Astrocyte (in vitro differentiated cells and primary cell): Measurements from ENCODE around the gene RHOB. TPM values are rescaled to one million over a fixed set of nuclear protein-coding genes. Genes with fewer than 3 reads are reported as not detected.

Experiments used
- DNase-seq: peaks from one replicate; pipeline ENCODE4 v3.0.0-alpha.2; 2010; ENCODE audit warnings: low read depth
- FAIRE-seq: peaks from 2 replicates; lab custom pipeline; 2011; peaks lifted over from hg19 to GRCh38; lab: Jason Lieb, UNC
- H2AFZ ChIP-seq: 2 replicates; pipeline ENCODE4 v1.6.0; 2012; ENCODE audit warnings: low read depth, low read length, inconsistent platforms
- H3K27ac ChIP-seq: 2 replicates; pipeline ENCODE4 v1.5.1; 2011; ENCODE audit warnings: low read depth, low read length, inconsistent platforms
- H3K27me3 ChIP-seq: 2 replicates; pipeline ENCODE4 v1.6.0; 2011; ENCODE audit warnings: low read length, inconsistent platforms; ENCODE audit not compliant: insufficient read depth
- H3K36me3 ChIP-seq: 2 replicates; pipeline ENCODE4 v1.5.1; 2011; ENCODE audit warnings: low read length, inconsistent platforms; ENCODE audit not compliant: insufficient read depth
- H3K4me1 ChIP-seq: 2 replicates; pipeline ENCODE4 v1.5.1; 2011; ENCODE audit warnings: low read length, inconsistent platforms; ENCODE audit not compliant: insufficient read depth
- H3K4me2 ChIP-seq: 2 replicates; pipeline ENCODE4 v1.6.0; 2012; ENCODE audit warnings: low read length, inconsistent platforms
- H3K4me3 ChIP-seq: 2 replicates; pipeline ENCODE4 v1.5.1; 2011; ENCODE audit warnings: low read depth, mild to moderate bottlenecking, low read length, inconsistent platforms; ENCODE audit not compliant: insufficient read depth
- H3K79me2 ChIP-seq: 2 replicates; pipeline ENCODE4 v1.6.0; 2012; ENCODE audit warnings: mild to moderate bottlenecking, low read length, inconsistent platforms; ENCODE audit not compliant: insufficient read depth
- H3K9ac ChIP-seq: 2 replicates; pipeline ENCODE4 v1.6.0; 2012; ENCODE audit warnings: mild to moderate bottlenecking, low read length, inconsistent platforms
- H3K9me3 ChIP-seq: 2 replicates; pipeline ENCODE4 v1.5.1; 2012; ENCODE audit warnings: low read depth, mild to moderate bottlenecking, low read length, inconsistent platforms; ENCODE audit not compliant: insufficient read depth
- H4K20me1 ChIP-seq: 2 replicates; pipeline ENCODE4 v1.6.0; 2012; ENCODE audit warnings: low read length, inconsistent platforms; ENCODE audit not compliant: insufficient read depth
- H3K27ac Mint-ChIP-seq: one replicate; pipeline ENCODE4 v1.8.0; 2021; ENCODE audit warnings: mild to moderate bottlenecking, mixed read lengths; ENCODE audit not compliant: unreplicated experiment
- H3K27me3 Mint-ChIP-seq: one replicate; pipeline ENCODE4 v1.8.0; 2021; ENCODE audit warnings: low read depth, mixed read lengths; ENCODE audit not compliant: unreplicated experiment
- H3K36me3 Mint-ChIP-seq: one replicate; pipeline ENCODE4 v1.8.0; 2021; ENCODE audit warnings: low read depth, mixed read lengths; ENCODE audit not compliant: unreplicated experiment
- H3K4me1 Mint-ChIP-seq: one replicate; pipeline ENCODE4 v1.8.0; 2021; ENCODE audit warnings: low read depth, mixed read lengths; ENCODE audit not compliant: unreplicated experiment
- H3K4me3 Mint-ChIP-seq: one replicate; pipeline ENCODE4 v1.8.0; 2021; ENCODE audit warnings: mild to moderate bottlenecking, moderate library complexity, mixed read lengths; ENCODE audit not compliant: unreplicated experiment
- H3K9me3 Mint-ChIP-seq: one replicate; pipeline ENCODE4 v1.8.0; 2021; ENCODE audit warnings: mild to moderate bottlenecking, mixed read lengths; ENCODE audit not compliant: unreplicated experiment
- EZH2 ChIP-seq: IDR thresholded peaks from 2 replicates; pipeline ENCODE4 v1.6.1; 2012; ENCODE audit warnings: mild to moderate bottlenecking, low read length, inconsistent platforms; ENCODE audit not compliant: insufficient read depth
- total RNA-seq: library from RNA; stranded (reverse); gene quantifications from 2 replicates; pipeline ENCODE4 v1.2.1, GENCODE V29; 2021
- TF ChIP-seq, protein P1 (sequence below): IDR thresholded peaks from 2 replicates; pipeline ENCODE4 v1.5.1; 2011; ENCODE audit warnings: low read depth, mild to moderate bottlenecking, inconsistent platforms, low read length, moderate library complexity; ENCODE audit not compliant: insufficient read depth

Gene RHOB
- total RNA-seq, 1 donor from 2014 or later, result 161 TPM

DNA sequence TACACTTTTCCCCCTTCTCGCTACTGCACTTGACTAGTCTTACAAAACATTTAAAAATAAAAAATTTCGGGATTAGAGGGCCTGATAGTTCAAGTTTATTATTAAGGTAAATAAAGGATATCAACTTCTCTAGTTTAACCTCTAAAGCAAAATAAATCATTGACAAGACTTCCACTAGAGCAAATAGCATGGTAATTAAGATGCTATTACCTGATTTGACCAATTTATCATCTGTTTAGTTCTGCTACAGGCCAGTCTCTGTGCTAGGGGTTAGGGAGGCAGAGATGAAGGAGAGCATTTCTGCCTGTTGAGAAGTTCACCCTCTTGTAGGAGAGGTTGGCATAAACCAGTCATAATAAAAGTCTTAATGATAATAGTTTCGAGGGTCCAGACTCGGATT, 34.0 kb downstream of the RHOB start:
- H3K9me3 ChIP-seq, result no peaks in the 10 kb centered on the region
- no peaks in the 10 kb centered on the region for H3K36me3 ChIP-seq
- no peak for TF ChIP-seq EZH2
- TF ChIP-seq, protein P1, sequence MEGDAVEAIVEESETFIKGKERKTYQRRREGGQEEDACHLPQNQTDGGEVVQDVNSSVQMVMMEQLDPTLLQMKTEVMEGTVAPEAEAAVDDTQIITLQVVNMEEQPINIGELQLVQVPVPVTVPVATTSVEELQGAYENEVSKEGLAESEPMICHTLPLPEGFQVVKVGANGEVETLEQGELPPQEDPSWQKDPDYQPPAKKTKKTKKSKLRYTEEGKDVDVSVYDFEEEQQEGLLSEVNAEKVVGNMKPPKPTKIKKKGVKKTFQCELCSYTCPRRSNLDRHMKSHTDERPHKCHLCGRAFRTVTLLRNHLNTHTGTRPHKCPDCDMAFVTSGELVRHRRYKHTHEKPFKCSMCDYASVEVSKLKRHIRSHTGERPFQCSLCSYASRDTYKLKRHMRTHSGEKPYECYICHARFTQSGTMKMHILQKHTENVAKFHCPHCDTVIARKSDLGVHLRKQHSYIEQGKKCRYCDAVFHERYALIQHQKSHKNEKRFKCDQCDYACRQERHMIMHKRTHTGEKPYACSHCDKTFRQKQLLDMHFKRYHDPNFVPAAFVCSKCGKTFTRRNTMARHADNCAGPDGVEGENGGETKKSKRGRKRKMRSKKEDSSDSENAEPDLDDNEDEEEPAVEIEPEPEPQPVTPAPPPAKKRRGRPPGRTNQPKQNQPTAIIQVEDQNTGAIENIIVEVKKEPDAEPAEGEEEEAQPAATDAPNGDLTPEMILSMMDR, result no peak
- no peak overlapping the region for H3K4me3 Mint-ChIP-seq
- no peak overlapping the region for H3K9ac ChIP-seq
- no peaks in the 10 kb centered on the region for H4K20me1 ChIP-seq
- H3K36me3 Mint-ChIP-seq, result no peaks in the 10 kb centered on the region
- DNase-seq (no peak), FAIRE-seq (no peak)
- no peaks in the 10 kb centered on the region for H3K4me1 ChIP-seq
- H3K27me3 Mint-ChIP-seq, result peaks cover 11% of the 10 kb centered on the region
- peaks cover 4% of the 10 kb centered on the region for H3K9me3 Mint-ChIP-seq
- H3K27ac ChIP-seq, result no peak overlapping the region
- no peak overlapping the region for H3K4me2 ChIP-seq
- H3K79me2 ChIP-seq, result no peaks in the 10 kb centered on the region
- H3K4me1 Mint-ChIP-seq, result peaks cover 4% of the 10 kb centered on the region
- no peak overlapping the region for H2AFZ ChIP-seq
- no peak overlapping the region for H3K4me3 ChIP-seq
- H3K27ac Mint-ChIP-seq, result no peak overlapping the region
- H3K27me3 ChIP-seq, result no peaks in the 10 kb centered on the region

GRCh38 chr2:20481798-20482405, 35.0 kb downstream of the RHOB start:
- Histone ChIP-seq H3K27me3 (no peaks in the 10 kb centered on the region), H2AFZ (no peak overlapping the region), H3K27ac (no peak overlapping the region), H3K79me2 (no peaks in the 10 kb centered on the region), H3K9me3 (no peaks in the 10 kb centered on the region), H4K20me1 (no peaks in the 10 kb centered on the region), H3K9ac (no peak overlapping the region), H3K36me3 (no peaks in the 10 kb centered on the region), H3K4me2 (no peak overlapping the region), H3K4me1 (no peaks in the 10 kb centered on the region), H3K4me3 (no peak overlapping the region)
- TF ChIP-seq, protein P1, result no peak
- TF ChIP-seq EZH2, result no peak
- FAIRE-seq, result no peak
- peaks cover 4% of the 10 kb centered on the region for H3K4me1 Mint-ChIP-seq
- no peak for DNase-seq
- peaks cover 11% of the 10 kb centered on the region for H3K27me3 Mint-ChIP-seq
- H3K4me3 Mint-ChIP-seq, result no peak overlapping the region
- H3K27ac Mint-ChIP-seq, result no peak overlapping the region
- peaks cover 4% of the 10 kb centered on the region for H3K9me3 Mint-ChIP-seq
- H3K36me3 Mint-ChIP-seq, result no peaks in the 10 kb centered on the region

- Mint-ChIP-seq H3K4me1 (peaks cover 12% of the 10 kb centered on the region), H3K36me3 (no peaks in the 10 kb centered on the region), H3K9me3 (peaks cover 4% of the 10 kb centered on the region), H3K27ac (no peak overlapping the region), H3K27me3 (peaks cover 11% of the 10 kb centered on the region), H3K4me3 (no peak overlapping the region)
- DNase-seq, result no peak
- H3K4me3 ChIP-seq, result no peak overlapping the region
- no peaks in the 10 kb centered on the region for H4K20me1 ChIP-seq
- no peak overlapping the region for H3K4me2 ChIP-seq
- no peaks in the 10 kb centered on the region for H3K9me3 ChIP-seq
- FAIRE-seq, result no peak
- H3K9ac ChIP-seq, result no peak overlapping the region
- H3K27me3 ChIP-seq, result no peaks in the 10 kb centered on the region
- H3K79me2 ChIP-seq, result no peaks in the 10 kb centered on the region
- no peaks in the 10 kb centered on the region for H3K36me3 ChIP-seq
- TF ChIP-seq, protein P1, result no peak
- TF ChIP-seq EZH2, result no peak
- H2AFZ ChIP-seq, result no peak overlapping the region
- no peak overlapping the region for H3K27ac ChIP-seq
- peaks cover 7% of the 10 kb centered on the region for H3K4me1 ChIP-seq
Measured at GRCh38 chr2:20482725-20483124, 35.9 kb downstream of the RHOB start.
